GM12872 (cell line): ENCODE measurements around the gene CPNE7.

Source experiments
- TF ChIP-seq, protein P1 (sequence below): IDR thresholded peaks from 3 replicates; pipeline ENCODE4 v1.5.1; 2011; ENCODE audit warnings: low read depth, mild to moderate bottlenecking, low read length, moderate library complexity; ENCODE audit not compliant: insufficient read depth

Gene CPNE7

DNA sequence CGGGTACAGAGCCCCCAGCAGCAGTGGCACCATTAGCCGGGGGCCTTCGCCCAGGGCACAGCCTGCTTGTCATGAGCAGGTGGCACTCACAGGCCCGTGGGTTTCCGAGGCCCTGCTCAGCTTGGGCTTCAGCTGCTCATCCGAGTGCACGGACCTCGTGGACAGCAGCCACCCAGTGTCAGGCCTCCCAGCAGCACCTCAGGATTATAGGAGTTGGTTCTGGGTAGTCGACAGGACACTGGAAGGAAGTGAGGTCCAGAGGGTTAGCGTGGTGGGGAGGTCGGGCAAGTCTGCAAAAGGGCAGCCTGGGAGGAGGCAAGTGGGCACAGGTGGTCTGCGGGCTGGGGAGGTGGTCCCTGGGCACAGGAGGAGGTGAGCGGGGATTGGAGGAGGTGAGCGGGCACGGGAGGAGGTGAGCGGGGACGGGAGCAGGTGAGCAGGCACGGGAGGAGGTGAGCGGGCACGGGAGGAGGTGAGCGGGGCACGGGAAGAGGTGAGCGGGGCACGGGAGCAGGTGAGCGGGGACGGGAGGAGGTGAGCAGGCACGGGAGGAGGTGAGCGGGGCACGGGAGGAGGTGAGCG lies 5.1 kb upstream of the CPNE7 start:
- TF ChIP-seq, protein P1, sequence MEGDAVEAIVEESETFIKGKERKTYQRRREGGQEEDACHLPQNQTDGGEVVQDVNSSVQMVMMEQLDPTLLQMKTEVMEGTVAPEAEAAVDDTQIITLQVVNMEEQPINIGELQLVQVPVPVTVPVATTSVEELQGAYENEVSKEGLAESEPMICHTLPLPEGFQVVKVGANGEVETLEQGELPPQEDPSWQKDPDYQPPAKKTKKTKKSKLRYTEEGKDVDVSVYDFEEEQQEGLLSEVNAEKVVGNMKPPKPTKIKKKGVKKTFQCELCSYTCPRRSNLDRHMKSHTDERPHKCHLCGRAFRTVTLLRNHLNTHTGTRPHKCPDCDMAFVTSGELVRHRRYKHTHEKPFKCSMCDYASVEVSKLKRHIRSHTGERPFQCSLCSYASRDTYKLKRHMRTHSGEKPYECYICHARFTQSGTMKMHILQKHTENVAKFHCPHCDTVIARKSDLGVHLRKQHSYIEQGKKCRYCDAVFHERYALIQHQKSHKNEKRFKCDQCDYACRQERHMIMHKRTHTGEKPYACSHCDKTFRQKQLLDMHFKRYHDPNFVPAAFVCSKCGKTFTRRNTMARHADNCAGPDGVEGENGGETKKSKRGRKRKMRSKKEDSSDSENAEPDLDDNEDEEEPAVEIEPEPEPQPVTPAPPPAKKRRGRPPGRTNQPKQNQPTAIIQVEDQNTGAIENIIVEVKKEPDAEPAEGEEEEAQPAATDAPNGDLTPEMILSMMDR: no peak

DNA sequence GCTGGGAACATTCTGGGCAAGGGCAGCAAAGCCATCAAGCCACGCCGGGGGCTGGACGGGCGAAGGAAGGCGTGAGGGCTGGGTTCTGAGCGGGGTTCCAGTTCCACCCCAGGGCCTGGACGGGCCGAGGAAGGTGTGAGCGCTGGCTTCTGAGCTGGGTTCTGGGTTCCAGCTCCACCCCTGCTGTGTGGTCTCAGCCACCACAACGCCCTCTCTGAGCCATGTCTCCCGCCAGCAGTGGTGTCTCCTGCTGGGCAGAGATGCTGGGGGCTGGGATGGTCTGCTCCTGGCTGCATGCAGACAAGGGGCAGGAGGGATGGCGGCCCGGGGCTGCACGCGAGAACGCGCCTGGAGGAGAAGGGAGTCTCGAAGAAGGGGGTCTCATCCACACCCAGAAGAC lies 3.9 kb upstream of the CPNE7 start:
- TF ChIP-seq, protein P1: no peak

DNA sequence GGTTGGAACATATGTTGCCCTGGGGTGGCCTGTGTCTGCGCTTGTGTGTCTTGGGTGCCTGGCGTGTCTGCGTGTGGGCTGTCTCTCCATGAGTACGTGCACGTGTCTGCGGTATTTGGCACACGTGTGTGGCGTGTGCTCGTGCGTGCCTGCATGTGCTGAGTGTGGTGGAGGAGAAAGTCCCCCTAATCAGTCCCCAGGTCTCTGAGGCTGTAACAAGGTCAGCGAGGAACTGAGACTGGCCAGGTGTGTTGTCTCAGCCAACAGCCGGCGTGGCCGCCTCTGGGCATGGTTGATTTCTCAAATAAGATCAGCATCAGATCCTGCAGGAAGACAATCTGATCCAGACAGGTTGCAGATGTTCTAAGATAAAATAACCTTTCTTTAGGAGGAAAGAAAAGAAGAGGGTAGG lies 3.5 kb upstream of the CPNE7 start:
- TF ChIP-seq, protein P1: no peak

DNA sequence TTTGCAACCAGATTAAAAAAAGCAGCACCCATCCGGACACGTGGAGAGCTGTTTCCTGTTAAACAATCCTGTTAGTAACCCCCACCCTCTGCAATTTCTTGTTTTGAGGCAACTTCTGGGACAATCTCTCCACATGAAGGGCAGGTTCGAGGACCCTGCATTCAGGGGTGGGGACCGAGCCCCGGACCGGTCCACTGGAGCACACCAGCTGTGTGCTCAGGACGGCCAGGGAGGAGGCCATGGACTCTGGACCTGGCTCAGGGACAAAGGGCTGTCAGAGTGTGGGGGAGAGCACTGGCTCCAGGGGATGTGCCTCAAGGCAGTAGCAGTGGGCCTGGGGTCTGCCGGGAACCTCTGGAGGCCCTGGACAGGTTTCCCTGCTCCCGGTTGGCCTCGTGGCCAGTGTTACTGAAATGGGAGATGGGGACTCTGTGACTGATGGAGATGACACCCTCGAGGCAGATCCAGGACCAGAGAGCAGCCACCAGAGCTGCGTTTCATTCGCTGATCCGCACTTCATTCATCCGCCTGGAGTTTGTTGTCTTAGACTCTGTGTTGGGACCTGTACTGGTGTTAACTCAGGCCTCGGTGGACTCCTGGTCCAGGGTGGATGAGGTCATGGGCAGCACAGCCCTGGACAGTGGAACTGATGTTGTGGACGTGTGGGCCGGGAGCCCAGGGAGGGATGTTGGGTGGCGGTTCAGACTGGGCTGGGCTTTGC lies 2.9 kb upstream of the CPNE7 start:
- TF ChIP-seq, protein P1: no peak

DNA sequence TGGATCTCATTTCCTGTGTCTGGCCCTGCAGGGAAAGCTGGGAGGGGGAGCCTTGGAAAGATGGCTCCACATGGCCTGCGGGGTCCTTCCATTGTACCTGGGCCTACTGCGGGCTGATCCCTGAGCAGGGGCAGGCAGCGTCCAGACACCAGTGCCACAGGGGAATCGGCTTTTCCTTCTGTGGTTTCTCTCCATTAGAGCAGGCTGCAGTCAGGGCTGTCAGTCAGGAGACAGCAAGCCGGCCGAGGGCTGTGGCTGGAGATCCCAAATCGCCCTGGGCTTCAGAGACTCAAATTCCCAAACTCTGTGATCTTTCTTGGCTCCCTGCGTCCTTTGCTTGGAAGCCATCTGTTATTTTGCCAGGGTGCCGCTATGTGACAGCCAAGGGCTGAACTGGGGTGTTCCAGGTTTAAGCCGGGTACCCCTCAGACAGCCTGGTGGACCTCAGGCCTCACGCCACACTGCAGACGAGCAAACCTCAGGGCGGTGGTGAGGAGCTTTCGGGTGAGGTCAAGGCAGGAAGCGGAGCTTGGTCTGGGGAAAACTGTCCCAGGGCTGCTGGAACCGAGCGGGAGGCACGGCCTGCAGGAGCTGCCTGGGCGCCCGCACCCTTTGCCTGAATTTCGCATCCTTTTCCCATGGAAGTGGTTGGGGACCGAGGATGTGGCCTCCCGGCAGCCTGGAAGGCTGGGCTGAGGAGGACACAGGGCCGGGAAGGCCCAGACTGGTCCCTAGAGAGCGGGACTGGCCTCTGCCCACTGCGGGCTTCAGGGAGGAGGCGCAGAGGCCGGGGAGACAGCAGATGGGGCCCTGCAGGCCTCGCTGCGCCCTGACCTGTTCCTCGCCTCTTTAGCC lies 1.5 kb upstream of the CPNE7 start:
- TF ChIP-seq, protein P1: no peak

DNA sequence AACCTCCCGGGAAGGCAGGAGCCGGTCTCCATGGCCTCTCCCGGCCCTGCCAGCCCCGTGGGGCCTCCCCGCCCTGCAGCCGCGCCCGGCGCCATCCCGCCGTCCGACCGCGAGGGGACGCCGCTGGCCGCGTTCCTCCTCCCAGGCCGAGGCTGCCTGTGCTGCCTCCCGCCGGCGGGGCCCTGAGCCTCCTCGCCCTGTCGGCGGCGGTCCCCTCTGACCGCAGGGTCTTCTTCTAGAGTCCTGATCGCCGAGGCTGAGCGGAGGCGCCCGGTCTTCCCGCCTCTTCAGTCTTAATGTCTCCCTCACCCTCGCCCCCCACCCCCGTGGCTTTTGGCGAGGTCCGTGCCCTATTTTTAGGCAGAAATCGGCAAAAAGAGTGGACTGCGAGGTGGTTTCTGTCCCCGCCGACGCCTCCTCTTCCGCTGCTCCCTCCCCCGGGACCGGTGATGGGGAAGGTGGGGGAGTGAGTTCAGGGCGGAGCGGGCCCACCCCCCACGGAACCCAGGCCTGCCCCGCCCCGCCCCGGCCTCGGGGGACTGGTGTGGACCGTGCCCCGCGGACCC lies 794 bp upstream of the CPNE7 start:
- TF ChIP-seq, protein P1: peak; percentile 73

DNA sequence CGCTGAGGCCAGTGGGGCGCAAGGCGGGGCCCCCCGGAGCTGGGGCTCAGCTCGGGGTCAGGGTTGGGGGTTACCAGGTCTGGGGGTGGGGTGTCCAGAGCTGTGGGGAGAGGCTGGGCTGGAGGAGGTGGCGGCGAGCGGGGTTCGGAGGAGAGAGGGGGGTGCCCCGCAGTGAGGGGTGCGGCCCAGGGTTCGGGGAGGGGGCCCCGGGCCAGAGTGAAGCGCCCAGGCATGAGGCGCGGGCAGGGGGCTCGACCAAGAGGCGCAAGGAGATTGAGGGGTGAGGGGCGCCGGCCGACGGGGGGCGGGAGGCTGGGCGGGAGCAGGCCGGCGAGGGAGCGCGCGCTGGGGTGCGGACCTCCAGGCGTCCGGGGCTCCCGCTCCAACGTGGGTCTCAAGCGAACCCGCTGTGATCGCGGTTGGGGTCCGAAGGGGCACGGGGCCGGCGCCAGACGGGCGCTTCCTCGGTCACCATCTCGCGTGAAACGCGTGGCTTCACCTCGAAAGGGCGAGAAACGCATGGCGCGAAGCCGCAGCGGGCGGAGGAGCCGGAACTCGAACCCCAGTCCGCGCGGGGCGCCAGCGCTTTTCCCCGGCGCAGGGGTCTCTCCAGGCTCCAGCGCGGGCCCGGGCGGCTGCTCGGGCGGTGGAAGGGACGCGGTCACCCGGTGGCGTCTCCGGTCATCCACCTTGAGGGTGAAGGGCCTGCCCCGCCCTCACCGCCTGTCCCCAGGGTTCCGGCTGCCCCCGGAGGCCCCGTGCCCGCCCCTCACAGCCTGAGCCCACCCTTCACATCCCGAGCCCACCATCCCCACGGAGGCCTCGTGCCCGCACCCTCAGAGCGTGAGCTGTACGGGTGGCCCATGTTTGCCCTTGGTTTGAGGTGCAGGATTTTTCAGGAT lies 846 bp downstream of the CPNE7 start:
- TF ChIP-seq, protein P1: no peak
